Endodermal cell (in vitro differentiated cells): ENCODE results near the gene GPS2. TPM values are rescaled to one million over a fixed set of nuclear protein-coding genes. Genes with fewer than 3 reads are reported as not detected.

Experiments used
- DNase-seq: peaks from one replicate; pipeline ENCODE4 v3.0.0-alpha.2; 2017
- H3K27ac ChIP-seq: 2 replicates; pipeline ENCODE4 v1.5.1; 2013; ENCODE audit warnings: mild to moderate bottlenecking, low read depth, low read length, moderate library complexity
- H3K27me3 ChIP-seq: 2 replicates; pipeline ENCODE4 v1.6.1; 2013; ENCODE audit warnings: mild to moderate bottlenecking, low read length, moderate library complexity; ENCODE audit not compliant: insufficient read depth, control insufficient read depth, poor library complexity, severe bottlenecking
- H3K36me3 ChIP-seq: 2 replicates; pipeline ENCODE4 v1.7.0; 2013; ENCODE audit warnings: mild to moderate bottlenecking, low read length, moderate library complexity; ENCODE audit not compliant: control insufficient read depth, insufficient read depth
- H3K4me1 ChIP-seq: one replicate; pipeline ENCODE4 v1.7.0; 2013; ENCODE audit warnings: low read length; ENCODE audit not compliant: control insufficient read depth, insufficient read depth
- H3K4me3 ChIP-seq: 2 replicates; pipeline ENCODE4 v1.5.1; 2013; ENCODE audit warnings: mild to moderate bottlenecking, low read length, moderate library complexity
- H3K9ac ChIP-seq: 2 replicates; pipeline ENCODE4 v1.6.1; 2013; ENCODE audit warnings: mild to moderate bottlenecking, low read length, moderate library complexity; ENCODE audit not compliant: poor library complexity, severe bottlenecking; ENCODE audit errors: extremely low read depth
- H3K9me3 ChIP-seq: 2 replicates; pipeline ENCODE4 v1.6.1; 2013; ENCODE audit warnings: mild to moderate bottlenecking, low read length, moderate library complexity; ENCODE audit not compliant: control insufficient read depth
- H3K27ac Mint-ChIP-seq: 2 replicates; pipeline ENCODE4 v1.8.0; 2020; ENCODE audit warnings: mixed read lengths
- H3K27me3 Mint-ChIP-seq: 2 replicates; pipeline ENCODE4 v1.8.0; 2021; ENCODE audit warnings: mild to moderate bottlenecking, mixed read lengths; ENCODE audit not compliant: insufficient read depth
- H3K36me3 Mint-ChIP-seq: 2 replicates; pipeline ENCODE4 v1.8.0; 2020; ENCODE audit warnings: low read depth, mixed read lengths
- H3K4me1 Mint-ChIP-seq: 2 replicates; pipeline ENCODE4 v1.8.0; 2020; ENCODE audit warnings: mixed read lengths
- H3K4me3 Mint-ChIP-seq: 2 replicates; pipeline ENCODE4 v1.8.0; 2020; ENCODE audit warnings: mild to moderate bottlenecking, moderate library complexity, mixed read lengths
- H3K9me3 Mint-ChIP-seq: 2 replicates; pipeline ENCODE4 v1.8.0; 2020; ENCODE audit warnings: mild to moderate bottlenecking, mixed read lengths
- WGBS, 2 experiments: methylation state at CpG; one replicate each; pipeline versions ENCODE4 v1.1.5 to v1.1.7; 2013; ENCODE audit warnings: missing lambda C conversion rate in 2 of 2, mixed read lengths in 1 of 2; ENCODE audit not compliant: insufficient coverage in 1 of 2, insufficient read length in 1 of 2; 5-methylcytosine and 5-hydroxymethylcytosine counted together
- total RNA-seq, 2 donors: library from RNA; stranded (reverse); fragmentation: NEBNext Ultra II Directional in 1 of 2; extraction: Animal tissue kit (Norgen Biotek cat#: 25700) in 1 of 2; gene quantifications; 2 replicates in 1 of 2; 3 replicates in 1 of 2; pipeline ENCODE4 v1.2.1, GENCODE V29; 2021
- TF ChIP-seq, protein P1 (sequence below): fragments of 200-600 bp; sonication (generic); conservative IDR thresholded peaks from 2 replicates; pipeline ENCODE4 v1.5.0; 2021; ENCODE audit warnings: antibody characterized with exemption, mild to moderate bottlenecking

GPS2 gene
- total RNA-seq, 2 donors from 2014 or later = 43.6 to 47.2 TPM

DNA sequence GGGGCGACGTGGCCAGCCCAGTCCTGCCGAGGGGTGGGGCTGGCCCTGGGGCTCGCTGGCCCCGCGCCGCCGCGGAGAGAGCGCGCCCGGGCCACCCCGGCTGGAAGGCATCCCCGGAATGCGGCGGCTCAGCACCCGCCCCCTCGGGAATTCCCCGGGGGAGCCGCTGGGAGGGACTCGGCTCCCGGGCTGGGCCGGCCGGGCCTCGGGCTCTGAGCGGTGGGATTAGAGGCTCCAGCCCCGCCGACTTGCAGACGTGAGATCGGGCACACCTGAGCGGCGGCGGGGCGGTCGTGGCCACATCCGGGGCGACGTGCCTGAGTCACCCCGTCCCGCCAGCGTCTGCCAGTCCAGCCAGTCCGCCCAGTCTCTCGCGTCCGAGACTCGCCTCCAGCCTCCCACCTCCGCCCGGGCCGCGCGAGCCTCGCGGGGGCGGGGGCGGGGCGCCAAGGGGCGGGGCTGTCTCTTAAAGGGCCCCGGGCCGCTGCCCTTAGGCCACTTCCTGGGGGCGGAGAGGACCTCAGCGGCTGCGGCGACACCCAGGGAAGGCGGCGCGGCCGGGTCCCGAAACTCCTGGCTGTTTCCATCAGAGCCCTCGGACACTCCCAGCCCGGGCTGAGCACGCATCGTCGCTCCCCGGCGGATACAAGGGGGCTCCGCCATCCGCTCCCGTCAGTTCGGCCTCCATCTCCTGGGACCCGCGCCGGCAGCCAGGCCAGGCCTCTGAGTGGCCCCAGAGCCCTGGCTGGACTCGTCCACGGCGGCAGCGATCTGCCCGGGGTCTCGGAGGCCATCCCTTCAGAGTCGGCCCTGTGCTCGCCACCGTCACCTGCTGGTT lies 36.7 kb upstream of the GPS2 start, which contains the start of gene KCTD11:
Gene KCTD11, plus strand, starts transcription at position 498 of the 838 bp plus-strand sequence.
- no peaks in the 10 kb centered on the region for H3K36me3 ChIP-seq
- H3K4me3 Mint-ChIP-seq = peak within 1 kb of the TSS; percentile 73
- no peaks in the 10 kb centered on the region for H3K36me3 Mint-ChIP-seq
- peaks cover 23% of the 10 kb centered on the region for H3K27me3 Mint-ChIP-seq
- peak within 1 kb of the TSS; percentile 82 for H3K4me3 ChIP-seq
- WGBS, 2 experiments = 0% methylated on average over 35 to 91 of the region's 91 CpGs
- H3K9me3 Mint-ChIP-seq = no peaks in the 10 kb centered on the region
- peak within 1 kb of the TSS; percentile 91 for H3K9ac ChIP-seq
- H3K27ac Mint-ChIP-seq = peak within 1 kb of the TSS; percentile 90
- H3K27ac ChIP-seq = peak within 1 kb of the TSS; percentile 90
- no peaks in the 10 kb centered on the region for H3K27me3 ChIP-seq
- H3K4me1 ChIP-seq = peaks cover 5% of the 10 kb centered on the region
- TF ChIP-seq, protein P1, sequence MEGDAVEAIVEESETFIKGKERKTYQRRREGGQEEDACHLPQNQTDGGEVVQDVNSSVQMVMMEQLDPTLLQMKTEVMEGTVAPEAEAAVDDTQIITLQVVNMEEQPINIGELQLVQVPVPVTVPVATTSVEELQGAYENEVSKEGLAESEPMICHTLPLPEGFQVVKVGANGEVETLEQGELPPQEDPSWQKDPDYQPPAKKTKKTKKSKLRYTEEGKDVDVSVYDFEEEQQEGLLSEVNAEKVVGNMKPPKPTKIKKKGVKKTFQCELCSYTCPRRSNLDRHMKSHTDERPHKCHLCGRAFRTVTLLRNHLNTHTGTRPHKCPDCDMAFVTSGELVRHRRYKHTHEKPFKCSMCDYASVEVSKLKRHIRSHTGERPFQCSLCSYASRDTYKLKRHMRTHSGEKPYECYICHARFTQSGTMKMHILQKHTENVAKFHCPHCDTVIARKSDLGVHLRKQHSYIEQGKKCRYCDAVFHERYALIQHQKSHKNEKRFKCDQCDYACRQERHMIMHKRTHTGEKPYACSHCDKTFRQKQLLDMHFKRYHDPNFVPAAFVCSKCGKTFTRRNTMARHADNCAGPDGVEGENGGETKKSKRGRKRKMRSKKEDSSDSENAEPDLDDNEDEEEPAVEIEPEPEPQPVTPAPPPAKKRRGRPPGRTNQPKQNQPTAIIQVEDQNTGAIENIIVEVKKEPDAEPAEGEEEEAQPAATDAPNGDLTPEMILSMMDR = no peak
- peaks cover 15% of the 10 kb centered on the region for H3K4me1 Mint-ChIP-seq
- H3K9me3 ChIP-seq = no peaks in the 10 kb centered on the region
- peak; percentile 97 for DNase-seq

DNA sequence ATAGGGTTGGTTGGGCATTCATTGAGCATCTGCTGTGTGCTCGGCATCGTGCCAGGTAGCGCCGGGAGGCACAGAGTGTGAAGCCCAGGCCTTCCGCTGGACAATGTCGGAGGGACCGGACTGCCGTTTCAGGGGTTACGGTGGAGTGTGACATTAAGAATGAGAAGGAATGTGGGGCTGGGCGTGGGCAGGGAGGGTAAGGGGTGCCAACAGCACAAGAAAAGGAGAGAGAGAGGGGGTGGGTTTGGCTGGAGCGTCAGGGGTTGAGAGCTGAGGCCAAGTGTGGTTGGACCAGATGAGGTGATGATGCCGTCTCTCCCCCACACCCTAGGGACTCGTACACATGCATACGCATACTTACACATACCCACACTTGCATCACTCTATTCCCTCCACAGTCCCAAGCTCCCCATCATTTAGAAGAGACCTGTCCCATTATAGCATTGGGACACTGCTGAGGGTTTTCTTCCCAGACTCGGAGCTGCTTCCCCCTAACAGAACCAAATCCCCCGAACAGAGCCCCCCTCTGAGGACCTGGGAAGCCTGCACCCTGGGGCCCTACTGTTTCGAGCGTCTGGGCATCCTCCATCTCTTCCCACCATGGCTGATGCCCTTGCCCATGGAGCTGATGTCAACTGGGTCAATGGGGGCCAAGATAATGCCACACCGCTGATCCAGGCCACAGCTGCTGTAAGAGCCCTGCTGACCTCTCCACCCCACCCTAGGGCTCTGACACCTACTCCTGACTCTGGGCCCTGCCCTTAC lies 33.5 kb upstream of the GPS2 start:
- TF ChIP-seq, protein P1 = no peak
- H3K27me3 Mint-ChIP-seq = peaks cover 10% of the 10 kb centered on the region
- H3K36me3 Mint-ChIP-seq = no peaks in the 10 kb centered on the region
- H3K4me3 Mint-ChIP-seq = no peak overlapping the region
- no peaks in the 10 kb centered on the region for H3K9me3 Mint-ChIP-seq
- no peaks in the 10 kb centered on the region for H3K36me3 ChIP-seq
- no peaks in the 10 kb centered on the region for H3K27me3 ChIP-seq
- H3K4me1 ChIP-seq = peaks cover 5% of the 10 kb centered on the region
- peak; percentile 54 for DNase-seq
- 94 to 99% methylated on average over 15 to 19 of the region's 19 CpGs for WGBS, 2 experiments
- H3K4me3 ChIP-seq = no peak overlapping the region
- no peak overlapping the region for H3K27ac ChIP-seq
- H3K9me3 ChIP-seq = no peaks in the 10 kb centered on the region
- H3K27ac Mint-ChIP-seq = peak overlapping the region; percentile 91
- H3K9ac ChIP-seq = no peak overlapping the region
- H3K4me1 Mint-ChIP-seq = peaks cover 15% of the 10 kb centered on the region

DNA sequence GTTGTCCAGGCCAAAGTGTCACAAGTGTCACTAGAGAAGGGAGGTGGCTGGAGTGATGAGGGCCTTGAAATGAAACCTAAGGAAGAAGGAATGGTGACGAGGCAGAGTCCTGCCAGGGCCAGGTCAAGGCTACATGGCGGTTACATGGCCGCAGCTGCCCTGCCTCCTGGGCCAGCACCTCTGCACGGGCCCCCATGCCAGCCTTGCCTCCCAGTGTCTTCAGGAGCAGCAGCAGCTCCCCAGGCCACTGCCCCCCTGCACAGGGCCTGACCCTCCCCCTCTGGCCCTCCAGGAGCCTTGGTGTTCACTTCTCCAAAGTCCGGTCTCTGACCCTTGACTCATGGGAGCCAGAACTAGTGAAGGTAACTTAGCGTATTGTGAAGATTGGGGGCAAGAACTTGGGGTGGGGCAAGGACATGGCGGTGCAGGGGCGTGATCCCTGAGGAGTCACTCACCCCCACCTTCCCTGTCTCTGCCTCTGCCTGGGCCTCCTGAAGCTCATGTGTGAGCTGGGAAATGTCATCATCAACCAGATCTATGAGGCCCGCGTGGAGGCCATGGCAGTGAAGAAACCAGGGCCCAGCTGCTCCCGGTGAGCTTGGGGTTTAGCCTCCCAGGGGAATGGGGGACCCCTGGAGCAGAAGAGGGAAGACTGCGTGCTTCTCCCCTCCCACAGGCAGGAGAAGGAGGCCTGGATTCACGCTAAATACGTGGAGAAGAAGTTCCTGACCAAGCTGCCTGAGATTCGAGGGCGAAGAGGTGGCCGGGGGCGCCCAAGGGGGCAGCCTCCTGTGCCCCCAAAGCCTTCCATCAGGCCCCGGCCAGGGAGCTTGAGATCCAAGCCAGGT lies 32.7 kb upstream of the GPS2 start:
- peak; percentile 41 for DNase-seq
- TF ChIP-seq, protein P1 = no peak
- Mint-ChIP-seq H3K4me3 (no peak overlapping the region), H3K27me3 (peaks cover 7% of the 10 kb centered on the region), H3K36me3 (no peaks in the 10 kb centered on the region), H3K4me1 (peaks cover 15% of the 10 kb centered on the region), H3K27ac (no peak overlapping the region), H3K9me3 (no peaks in the 10 kb centered on the region)
- 86 to 94% methylated on average over 10 to 19 of the region's 19 CpGs for WGBS, 2 experiments
- H3K9me3 ChIP-seq = no peaks in the 10 kb centered on the region
- no peak overlapping the region for H3K9ac ChIP-seq
- H3K27ac ChIP-seq = no peak overlapping the region
- H3K36me3 ChIP-seq = no peaks in the 10 kb centered on the region
- no peak overlapping the region for H3K4me3 ChIP-seq
- H3K4me1 ChIP-seq = peaks cover 2% of the 10 kb centered on the region
- no peaks in the 10 kb centered on the region for H3K27me3 ChIP-seq
